ENCODE data around the gene RUNX1.

- TF ChIP-seq TOX (CRISPR knock-in tag; IDR thresholded peaks at IDR 0.05; ENCODE audit: borderline replicate concordance): no peak
- no peak for TF ChIP-seq ZNF70 (CRISPR knock-in tag; IDR thresholded peaks at IDR 0.05)
- TF ChIP-seq ESRRG (CRISPR knock-in tag; IDR thresholded peaks at IDR 0.05): no peak
Observed at GRCh38 chr21:34825101-34825500, 224.0 kb downstream of the RUNX1 start.

Data from SK-N-SH treated with all-trans-retinoic acid at 6 μM for 48 hours (cell line).